Mononuclear cell (primary cell): ENCODE results near the gene ADARB2. TPM values are rescaled to one million over a fixed set of nuclear protein-coding genes. Genes with fewer than 3 reads are reported as not detected.

ENCODE experiments used
- H3K27me3 ChIP-seq: 2 replicates; pipeline ENCODE4 v1.6.0; 2011; ENCODE audit warnings: low read length, control low read depth; ENCODE audit not compliant: insufficient read depth
- H3K4me1 ChIP-seq: 2 replicates; pipeline ENCODE4 v1.5.1; 2011; ENCODE audit warnings: mild to moderate bottlenecking, low read length, control low read depth; ENCODE audit not compliant: insufficient read depth
- H3K4me3 ChIP-seq: 2 replicates; pipeline ENCODE4 v1.5.1; 2011; ENCODE audit warnings: mild to moderate bottlenecking, low read length, moderate library complexity
- H3K9me3 ChIP-seq: 2 replicates; pipeline ENCODE4 v1.5.1; 2011; ENCODE audit warnings: low read depth, mild to moderate bottlenecking, control low read depth, low read length
- total RNA-seq: library from RNA; depleted of rRNA; stranded (reverse); fragments of >200 nt; gene quantifications from one replicate; pipeline ENCODE4 v1.2.3, GENCODE V29; 2012

ADARB2 gene
- total RNA-seq, 1 donor: under 0.01 TPM

DNA sequence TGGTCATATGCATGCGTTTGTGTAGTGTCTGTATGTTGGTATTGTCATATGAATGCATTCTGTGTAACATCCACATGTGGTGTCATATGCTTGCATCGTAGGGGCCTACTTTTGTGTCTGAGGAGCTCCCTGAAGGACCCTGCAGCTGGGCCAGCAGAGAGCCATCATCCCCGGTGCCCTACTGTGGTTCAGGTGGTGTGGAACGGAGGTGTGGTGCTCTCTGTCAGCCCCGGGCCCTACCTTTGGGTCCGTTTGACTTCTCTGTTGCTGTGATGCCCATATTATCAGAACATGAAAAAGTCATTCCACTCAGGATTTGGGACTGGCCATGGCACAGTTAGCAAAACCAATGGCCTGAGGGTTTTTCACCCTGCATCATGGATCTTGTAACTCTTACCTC lies 217.9 kb downstream of the ADARB2 start:
- H3K27me3 ChIP-seq: no peaks in the 10 kb centered on the region
- H3K4me3 ChIP-seq: no peak overlapping the region

GRCh38 chr10:1517684-1518083 lies 219.6 kb downstream of the ADARB2 start:
- no peaks in the 10 kb centered on the region for H3K4me1 ChIP-seq
- H3K4me3 ChIP-seq: no peak overlapping the region
- H3K9me3 ChIP-seq: no peaks in the 10 kb centered on the region
- H3K27me3 ChIP-seq: no peaks in the 10 kb centered on the region

More for the DNA sequence above, 217.9 kb downstream of the ADARB2 start:
- no peaks in the 10 kb centered on the region for H3K9me3 ChIP-seq
- no peaks in the 10 kb centered on the region for H3K4me1 ChIP-seq

GRCh38 chr10:1516492-1517165 lies 220.7 kb downstream of the ADARB2 start:
- no peaks in the 10 kb centered on the region for H3K9me3 ChIP-seq
- H3K27me3 ChIP-seq: no peaks in the 10 kb centered on the region
- no peaks in the 10 kb centered on the region for H3K4me1 ChIP-seq
- no peak overlapping the region for H3K4me3 ChIP-seq

- Histone ChIP-seq H3K9me3 (no peaks in the 10 kb centered on the region), H3K4me1 (no peaks in the 10 kb centered on the region), H3K27me3 (no peaks in the 10 kb centered on the region), H3K4me3 (no peak overlapping the region)
These were observed 221.4 kb downstream of the ADARB2 start for GRCh38 chr10:1515780-1516491.

DNA sequence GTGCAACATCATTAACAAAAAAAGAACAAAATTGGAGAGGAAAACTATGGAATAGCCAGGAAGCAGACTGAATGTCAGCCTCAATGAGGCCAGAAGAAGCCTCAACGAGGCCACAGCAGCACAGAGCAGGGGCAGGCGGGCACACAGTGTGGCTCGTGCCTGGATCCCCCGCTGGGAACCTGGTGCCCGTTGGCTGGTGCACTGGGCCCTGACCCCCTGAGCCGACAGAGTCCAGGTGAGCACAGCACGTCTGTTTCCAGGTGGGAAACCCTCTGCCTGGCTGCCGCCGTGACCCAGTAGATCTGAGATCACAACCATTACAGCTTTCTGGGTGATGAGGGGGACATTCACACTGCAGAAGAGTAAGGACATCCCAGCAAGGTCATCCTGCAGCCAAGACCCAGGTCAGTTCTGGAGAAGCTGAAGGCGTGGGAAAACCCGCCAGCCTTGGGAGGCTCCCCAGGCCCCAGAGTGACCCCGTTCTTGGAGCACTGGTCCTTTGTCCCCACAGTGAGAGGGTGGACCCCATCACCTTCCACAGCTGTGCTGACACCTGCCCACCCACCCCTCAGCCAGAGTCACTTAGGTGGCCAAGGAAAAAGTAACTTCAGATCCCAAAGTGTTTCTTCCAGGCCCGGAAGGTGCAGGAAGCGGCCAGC lies 222.1 kb downstream of the ADARB2 start:
- Histone ChIP-seq H3K27me3 (no peaks in the 10 kb centered on the region), H3K4me3 (no peak overlapping the region), H3K9me3 (no peaks in the 10 kb centered on the region), H3K4me1 (no peaks in the 10 kb centered on the region)

- no peaks in the 10 kb centered on the region for H3K27me3 ChIP-seq
- H3K4me1 ChIP-seq: no peaks in the 10 kb centered on the region
- no peak overlapping the region for H3K4me3 ChIP-seq
- H3K9me3 ChIP-seq: no peaks in the 10 kb centered on the region
These were observed 222.6 kb downstream of the ADARB2 start for GRCh38 chr10:1514681-1515080.

DNA sequence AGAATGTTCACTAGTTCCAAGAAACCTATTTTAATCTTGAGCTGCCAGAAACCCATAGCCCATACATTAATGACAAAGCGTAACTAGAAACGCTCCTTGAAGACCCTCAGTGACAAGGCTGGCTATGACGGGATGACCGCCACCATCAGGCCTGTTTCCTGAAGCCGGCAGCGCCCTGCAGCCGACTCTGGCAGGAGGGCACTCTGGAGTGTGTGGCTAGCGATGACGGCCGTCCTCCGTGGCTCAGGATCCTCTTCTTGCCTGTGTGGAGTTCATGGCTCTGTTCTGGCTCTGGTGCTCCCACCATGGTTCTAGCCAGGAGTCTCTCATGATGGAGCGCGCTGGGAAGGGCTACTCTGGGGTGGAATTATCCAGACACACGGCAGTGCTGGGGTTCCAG lies 224.1 kb downstream of the ADARB2 start:
- H3K4me3 ChIP-seq: no peak overlapping the region
- no peaks in the 10 kb centered on the region for H3K9me3 ChIP-seq
- H3K27me3 ChIP-seq: no peaks in the 10 kb centered on the region
- no peaks in the 10 kb centered on the region for H3K4me1 ChIP-seq

- H3K27me3 ChIP-seq: no peaks in the 10 kb centered on the region
- no peaks in the 10 kb centered on the region for H3K4me1 ChIP-seq
- no peak overlapping the region for H3K4me3 ChIP-seq
- H3K9me3 ChIP-seq: no peaks in the 10 kb centered on the region
These were observed 228.3 kb downstream of the ADARB2 start for GRCh38 chr10:1509011-1509530.

DNA sequence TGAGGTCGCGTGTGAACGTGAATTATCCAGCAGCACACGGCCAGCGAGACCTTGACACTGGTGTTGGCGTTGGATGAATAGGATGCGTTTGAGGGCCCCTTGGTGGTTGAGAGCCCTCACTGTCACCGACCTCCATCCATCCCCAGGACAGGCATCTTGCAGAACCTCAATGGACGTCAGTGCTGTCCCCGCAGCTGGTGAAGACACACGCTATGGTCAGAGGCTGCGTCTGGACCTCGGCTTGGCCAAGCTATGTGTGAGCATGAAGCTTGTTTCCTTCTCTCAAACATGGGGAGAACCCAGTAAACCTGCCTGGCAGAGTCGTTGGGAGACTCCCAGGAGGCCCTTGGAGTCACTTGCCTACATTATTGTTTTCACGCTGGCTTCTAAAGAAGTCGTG lies 229.2 kb downstream of the ADARB2 start:
- Histone ChIP-seq H3K9me3 (no peaks in the 10 kb centered on the region), H3K4me1 (no peaks in the 10 kb centered on the region), H3K4me3 (no peak overlapping the region), H3K27me3 (no peaks in the 10 kb centered on the region)

DNA sequence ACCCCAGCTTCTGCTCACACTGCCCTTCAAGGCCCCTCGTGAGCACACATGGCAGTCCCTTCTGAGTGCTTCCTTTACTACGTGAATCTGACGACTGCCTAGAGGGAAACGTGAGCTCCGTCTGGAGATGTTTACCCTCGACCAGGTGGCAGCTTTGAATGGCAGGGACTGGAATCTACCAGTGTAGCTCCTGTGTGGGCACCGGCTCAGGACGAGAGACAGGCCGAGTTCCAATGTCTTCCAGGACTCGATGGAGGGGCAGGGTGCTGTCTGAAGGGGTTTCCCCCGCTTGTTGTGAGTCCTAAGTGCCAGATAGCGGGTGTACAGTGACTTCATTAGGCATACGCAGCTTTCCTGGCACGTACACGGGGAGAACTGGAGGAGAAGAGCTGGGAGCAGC lies 229.9 kb downstream of the ADARB2 start:
- Histone ChIP-seq H3K27me3 (no peaks in the 10 kb centered on the region), H3K4me1 (no peaks in the 10 kb centered on the region), H3K9me3 (no peaks in the 10 kb centered on the region), H3K4me3 (no peak overlapping the region)

GRCh38 chr10:1504940-1505339 lies 232.4 kb downstream of the ADARB2 start:
- Histone ChIP-seq H3K9me3 (no peaks in the 10 kb centered on the region), H3K4me1 (no peaks in the 10 kb centered on the region), H3K4me3 (no peak overlapping the region), H3K27me3 (no peaks in the 10 kb centered on the region)

GRCh38 chr10:1504286-1504685 lies 233.0 kb downstream of the ADARB2 start:
- H3K4me3 ChIP-seq: no peak overlapping the region
- H3K4me1 ChIP-seq: no peaks in the 10 kb centered on the region
- no peaks in the 10 kb centered on the region for H3K9me3 ChIP-seq
- H3K27me3 ChIP-seq: no peaks in the 10 kb centered on the region

DNA sequence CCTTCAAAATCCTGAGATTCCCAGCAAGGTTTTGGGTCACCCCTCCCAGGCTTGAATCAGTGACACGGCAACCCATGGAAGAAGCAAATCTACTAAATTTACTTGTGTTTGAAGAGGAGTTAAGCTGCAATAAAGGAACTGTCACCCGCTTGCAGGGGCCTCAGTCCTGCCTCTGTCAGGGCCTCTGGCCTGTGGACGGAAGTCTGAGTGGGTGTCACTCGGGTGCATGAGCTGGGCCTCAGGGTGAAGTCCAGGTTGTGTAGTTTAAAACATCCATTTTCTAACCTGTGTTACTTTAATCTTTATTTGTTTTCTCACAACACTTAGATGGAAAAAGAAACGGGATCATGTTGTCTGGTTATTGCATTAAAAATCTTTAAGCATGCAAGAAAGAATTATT lies 234.9 kb downstream of the ADARB2 start:
- Histone ChIP-seq H3K9me3 (no peaks in the 10 kb centered on the region), H3K27me3 (no peaks in the 10 kb centered on the region), H3K4me1 (no peaks in the 10 kb centered on the region), H3K4me3 (no peak overlapping the region)

GRCh38 chr10:1499359-1499957 lies 237.9 kb downstream of the ADARB2 start:
- H3K4me3 ChIP-seq: no peak overlapping the region
- H3K27me3 ChIP-seq: no peaks in the 10 kb centered on the region
- H3K9me3 ChIP-seq: no peaks in the 10 kb centered on the region
- no peaks in the 10 kb centered on the region for H3K4me1 ChIP-seq

GRCh38 chr10:1498746-1499358 lies 238.5 kb downstream of the ADARB2 start:
- Histone ChIP-seq H3K4me1 (no peaks in the 10 kb centered on the region), H3K4me3 (no peak overlapping the region), H3K27me3 (no peaks in the 10 kb centered on the region), H3K9me3 (no peaks in the 10 kb centered on the region)
